Body of pancreas (tissue), 4 donors: ENCODE results near the gene TVP23C.

Source experiments
- CTCF ChIP-seq, 7 experiments: fragments of 450-650 bp in 4 of 7; fragments of 200-600 bp in 3 of 7; sonication (generic) in 3 of 7; IDR thresholded peaks; one replicate each; pipeline ENCODE4 v1.5.1; 2016 to 2019; ENCODE audit warnings: antibody characterized with exemption in 7 of 7
- POLR2A ChIP-seq, 3 donors: fragments of 450-650 bp; IDR thresholded peaks; one replicate each; pipeline ENCODE4 v1.6.1; 2016; ENCODE audit warnings: antibody characterized with exemption in 3 of 3, mild to moderate bottlenecking in 2 of 3

- TF ChIP-seq POLR2A (IDR thresholded peaks at IDR 0.05) = peak in 1 of 3 donors; percentile 12
- TF ChIP-seq CTCF (IDR thresholded peaks at IDR 0.05) = peak in 2 of 7 experiments; percentile 18 to 24
Observed at GRCh38 chr17:15456972-15457722, 106.1 kb downstream of the TVP23C start.
